Upper lobe of right lung (tissue), 1 donor: ENCODE results near the gene TERC. TPM values are rescaled to one million over a fixed set of nuclear protein-coding genes. Genes with fewer than 3 reads are reported as not detected.

Experiments used
- ATAC-seq: fragments of 200-7000 bp; cut with Tn5 transposase; one replicate; pipeline ENCODE4 v1.9.1; 2020; ENCODE audit warnings: mild to moderate bottlenecking, moderate library complexity
- DNase-seq: peaks from one replicate; pipeline ENCODE4 v3.0.0-alpha.2; 2020
- H3K27ac ChIP-seq: fragments of 200-600 bp; one replicate; pipeline ENCODE4 v1.8.0; 2022
- H3K27me3 ChIP-seq: fragments of 200-600 bp; one replicate; pipeline ENCODE4 v1.8.0; 2022; ENCODE audit warnings: mild to moderate bottlenecking
- H3K36me3 ChIP-seq: fragments of 200-600 bp; one replicate; pipeline ENCODE4 v1.8.0; 2022
- H3K4me1 ChIP-seq: fragments of 200-600 bp; one replicate; pipeline ENCODE4 v1.8.0; 2022
- H3K4me3 ChIP-seq: fragments of 200-600 bp; one replicate; pipeline ENCODE4 v1.8.0; 2022; ENCODE audit warnings: mild to moderate bottlenecking
- H3K9me3 ChIP-seq: fragments of 200-600 bp; one replicate; pipeline ENCODE4 v1.8.0; 2022
- CTCF ChIP-seq: fragments of 200-600 bp; IDR thresholded peaks from one replicate; pipeline ENCODE4 v1.8.0; 2022; ENCODE audit warnings: antibody characterized with exemption
- intact Hi-C: fragments of 100-400 bp; cut with DNase I; formaldehyde crosslinking; loops from one replicate; pipeline ENCODE4 v1.11.0; 2022
- total RNA-seq: library from RNA; stranded (reverse); fragmentation: NEBNext Ultra II Directional; extraction: Animal tissue kit (Norgen Biotek cat#: 25700); gene quantifications from one replicate; pipeline ENCODE4 v1.2.1, GENCODE V29; 2021
- donor health status: DM: no; HTN: yes; CAD: no; lungs with severe emphysema.

TERC gene
- total RNA-seq, 1 donor from 2014 or later: 5.4 TPM

DNA sequence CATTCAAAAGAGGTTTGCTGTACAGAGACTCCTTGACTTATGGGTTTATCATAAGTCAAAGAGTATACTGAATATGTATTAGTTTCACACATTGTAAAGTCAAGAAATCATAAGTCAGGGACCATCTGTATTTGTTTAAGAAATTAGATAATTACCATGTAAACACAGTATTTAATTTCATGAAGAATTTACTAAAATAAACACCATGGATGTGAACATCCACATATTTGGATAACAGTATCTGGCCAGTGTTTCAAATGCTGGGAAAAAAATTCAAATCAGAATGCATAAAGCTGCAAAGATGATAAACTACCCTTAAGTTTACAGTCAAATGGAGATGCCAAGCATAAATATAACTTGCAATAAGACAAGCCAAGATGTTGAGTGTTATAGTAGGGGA is 25.4 kb upstream of the TERC start:
- no peak overlapping the region for H3K4me3 ChIP-seq
- H3K36me3 ChIP-seq: peaks cover 59% of the 10 kb centered on the region
- ATAC-seq (no peak), DNase-seq (no peak)
- TF ChIP-seq CTCF: no peak
- intact Hi-C loops: no loop called here
- H3K27ac ChIP-seq: no peak overlapping the region
- no peaks in the 10 kb centered on the region for H3K4me1 ChIP-seq
- H3K27me3 ChIP-seq: no peaks in the 10 kb centered on the region
- no peaks in the 10 kb centered on the region for H3K9me3 ChIP-seq

- DNase-seq: no peak
- peaks cover 81% of the 10 kb centered on the region for H3K36me3 ChIP-seq
Measured at GRCh38 chr3:169787791-169788190, 22.9 kb upstream of the TERC start.

GRCh38 chr3:169787120-169787519 is 22.3 kb upstream of the TERC start:
- intact Hi-C loops: no loop called here
- peaks cover 81% of the 10 kb centered on the region for H3K36me3 ChIP-seq

More at GRCh38 chr3:169787791-169788190, 22.9 kb upstream of the TERC start:
- intact Hi-C loops: no loop called here
- no peaks in the 10 kb centered on the region for H3K27me3 ChIP-seq
- TF ChIP-seq CTCF: no peak
- no peak overlapping the region for H3K27ac ChIP-seq
- H3K9me3 ChIP-seq: no peaks in the 10 kb centered on the region
- H3K4me3 ChIP-seq: no peak overlapping the region
- ATAC-seq: no peak
- no peaks in the 10 kb centered on the region for H3K4me1 ChIP-seq

DNA sequence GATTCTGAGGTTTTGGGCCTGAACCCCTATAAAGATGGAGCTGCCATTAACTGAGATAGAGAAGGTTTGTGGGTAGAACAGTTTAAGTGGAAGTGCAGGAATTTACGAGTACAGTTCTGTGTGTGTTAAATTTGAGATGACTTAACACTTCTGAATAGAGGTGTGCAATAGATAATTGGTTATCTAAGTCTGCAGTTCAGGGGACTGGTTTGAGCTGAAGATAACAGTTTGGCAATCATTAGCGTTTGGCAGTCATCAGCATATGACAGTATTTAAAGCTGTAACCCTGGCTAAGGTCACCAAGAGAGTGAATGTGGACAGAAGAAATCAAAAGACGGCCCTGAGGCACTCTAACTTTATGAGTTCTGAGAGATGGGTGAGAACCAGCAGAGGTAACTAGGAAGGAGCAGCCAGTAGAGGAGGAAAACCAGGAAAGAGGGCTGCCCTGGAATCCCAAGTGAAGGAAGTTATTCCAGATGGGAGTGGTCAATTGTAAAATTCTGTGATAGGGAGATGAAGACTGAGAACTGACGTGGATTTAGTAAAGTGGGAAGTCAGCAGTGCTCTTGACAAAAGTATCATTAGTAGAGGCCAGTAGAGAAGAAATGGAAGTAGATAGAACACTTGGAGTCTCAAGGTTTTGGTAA is 16.5 kb upstream of the TERC start:
- TF ChIP-seq CTCF: no peak
- intact Hi-C loops: no loop called here
- peaks cover 95% of the 10 kb centered on the region for H3K36me3 ChIP-seq
- no peak overlapping the region for H3K4me3 ChIP-seq
- DNase-seq: no peak
- no peak for ATAC-seq
- H3K4me1 ChIP-seq: no peaks in the 10 kb centered on the region
- H3K9me3 ChIP-seq: no peaks in the 10 kb centered on the region
- H3K27ac ChIP-seq: no peak overlapping the region
- no peaks in the 10 kb centered on the region for H3K27me3 ChIP-seq

More at GRCh38 chr3:169787120-169787519, 22.3 kb upstream of the TERC start:
- no peak overlapping the region for H3K27ac ChIP-seq
- no peaks in the 10 kb centered on the region for H3K9me3 ChIP-seq
- TF ChIP-seq CTCF: no peak
- H3K4me3 ChIP-seq: no peak overlapping the region
- ATAC-seq (no peak), DNase-seq (no peak)
- H3K27me3 ChIP-seq: no peaks in the 10 kb centered on the region
- H3K4me1 ChIP-seq: no peaks in the 10 kb centered on the region

DNA sequence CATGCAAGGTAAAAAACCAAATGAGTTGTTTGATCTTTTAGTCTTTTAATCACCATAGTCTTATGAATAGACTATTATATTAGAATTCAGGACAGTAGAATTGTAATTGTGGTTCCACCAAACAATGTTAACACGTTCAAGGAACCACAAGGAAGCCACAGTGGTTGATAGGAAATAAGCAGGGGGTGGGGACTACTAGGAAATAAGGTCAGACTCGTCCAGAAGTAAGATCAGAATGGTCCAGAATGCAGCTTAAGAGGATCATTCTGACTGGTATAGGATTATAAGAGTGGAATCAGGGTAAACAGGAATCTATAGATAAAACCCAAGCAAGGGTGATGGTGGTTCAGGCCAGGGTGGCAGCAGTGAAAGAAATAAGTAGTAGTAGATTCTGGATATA is 15.9 kb upstream of the TERC start:
- Histone ChIP-seq H3K4me1 (peaks cover 3% of the 10 kb centered on the region), H3K9me3 (no peaks in the 10 kb centered on the region), H3K27me3 (no peaks in the 10 kb centered on the region), H3K36me3 (peaks cover 95% of the 10 kb centered on the region), H3K27ac (no peak overlapping the region), H3K4me3 (no peak overlapping the region)
- DNase-seq: no peak
- ATAC-seq: no peak
- intact Hi-C loops: no loop called here
- no peak for TF ChIP-seq CTCF

- ATAC-seq (no peak), DNase-seq (no peak)
- Histone ChIP-seq H3K9me3 (no peaks in the 10 kb centered on the region), H3K4me3 (no peak overlapping the region), H3K27ac (no peak overlapping the region), H3K4me1 (peaks cover 23% of the 10 kb centered on the region), H3K27me3 (no peaks in the 10 kb centered on the region), H3K36me3 (peaks cover 76% of the 10 kb centered on the region)
- no peak for TF ChIP-seq CTCF
- intact Hi-C loops: no loop called here
Measured at GRCh38 chr3:169777822-169778221, 13.0 kb upstream of the TERC start.
